Muscle of leg (tissue), 11 donors: ENCODE data around the gene TOPBP1. TPM values are rescaled to one million over a fixed set of nuclear protein-coding genes. Genes with fewer than 3 reads are reported as not detected.

Experiments used
- DNase-seq: peaks from one replicate; pipeline ENCODE4 v3.0.0; 2013
- H3K27ac ChIP-seq: one replicate; pipeline ENCODE4 v1.5.1; 2013; ENCODE audit warnings: mild to moderate bottlenecking, low read length, control low read depth
- H3K27me3 ChIP-seq: one replicate; pipeline ENCODE4 v1.6.1; 2013; ENCODE audit warnings: low read length; ENCODE audit not compliant: control insufficient read depth, insufficient read depth
- H3K36me3 ChIP-seq: one replicate; pipeline ENCODE4 v1.6.1; 2013; ENCODE audit warnings: low read length; ENCODE audit not compliant: control insufficient read depth, insufficient read depth
- H3K4me1 ChIP-seq: one replicate; pipeline ENCODE4 v1.6.1; 2013; ENCODE audit warnings: low read length; ENCODE audit not compliant: control insufficient read depth, insufficient read depth
- H3K4me3 ChIP-seq: one replicate; pipeline ENCODE4 v1.5.1; 2013; ENCODE audit warnings: low read length, control low read depth
- H3K9me3 ChIP-seq: replicated peaks from 2 replicates; pipeline ENCODE4 v1.6.1; 2013; ENCODE audit warnings: low read depth, low read length; ENCODE audit not compliant: control insufficient read depth
- WGBS: methylation state at CpG from one replicate; pipeline ENCODE4 v1.1.5; 2013; ENCODE audit warnings: missing lambda C conversion rate; ENCODE audit not compliant: insufficient coverage; 5-methylcytosine and 5-hydroxymethylcytosine counted together
- polyA plus RNA-seq, 8 donors: library from polyadenylated mRNA; unstranded; fragments of 120-200 nt; gene quantifications; one replicate each; pipeline versions ENCODE4 v1.2.1 to v1.2.3, GENCODE V29; 2013; ENCODE audit warnings: inconsistent platforms in 1 of 8, low replicate concordance in 1 of 8; ENCODE audit not compliant: insufficient read length in 8 of 8, insufficient read depth in 1 of 8
- total RNA-seq: library from RNA; stranded (reverse); fragments of 120-200 nt; gene quantifications from one replicate; pipeline ENCODE4 v1.2.4, GENCODE V29; 2013

TOPBP1 gene
- total and polyA plus RNA-seq, 9 donors: 19.8 to 28.5 (median 26.6) TPM

DNA sequence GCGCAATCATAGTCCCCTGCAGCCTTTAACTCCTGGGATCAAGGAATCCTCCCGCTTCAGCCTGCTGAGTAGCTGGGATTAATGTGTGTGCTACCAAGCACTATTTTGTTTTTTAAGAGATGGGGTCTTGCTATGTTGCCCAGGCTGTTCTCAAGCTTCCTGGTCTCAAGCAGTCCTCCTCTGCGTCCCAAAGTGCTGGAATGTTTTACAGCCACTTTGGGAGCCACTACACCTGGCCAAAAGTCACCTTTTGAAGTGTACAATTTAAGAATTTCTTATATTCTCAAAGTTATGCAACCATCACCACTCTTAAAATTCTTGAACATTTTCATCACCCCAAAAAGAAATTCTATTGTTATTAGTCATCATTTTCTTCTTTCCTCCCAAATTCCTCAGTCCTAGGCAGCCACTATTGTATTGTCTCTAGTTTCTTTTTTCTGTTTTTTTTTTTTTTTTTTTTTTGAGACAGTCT, 70.4 kb downstream of the TOPBP1 start:
- Histone ChIP-seq H3K9me3 (no peaks in the 10 kb centered on the region), H3K36me3 (peaks cover 27% of the 10 kb centered on the region), H3K27me3 (no peaks in the 10 kb centered on the region), H3K4me3 (no peak overlapping the region), H3K4me1 (no peaks in the 10 kb centered on the region), H3K27ac (no peak overlapping the region)
- DNase-seq: no peak
- no CpG with 5 or more reads among the region's 3 CpGs for WGBS

DNA sequence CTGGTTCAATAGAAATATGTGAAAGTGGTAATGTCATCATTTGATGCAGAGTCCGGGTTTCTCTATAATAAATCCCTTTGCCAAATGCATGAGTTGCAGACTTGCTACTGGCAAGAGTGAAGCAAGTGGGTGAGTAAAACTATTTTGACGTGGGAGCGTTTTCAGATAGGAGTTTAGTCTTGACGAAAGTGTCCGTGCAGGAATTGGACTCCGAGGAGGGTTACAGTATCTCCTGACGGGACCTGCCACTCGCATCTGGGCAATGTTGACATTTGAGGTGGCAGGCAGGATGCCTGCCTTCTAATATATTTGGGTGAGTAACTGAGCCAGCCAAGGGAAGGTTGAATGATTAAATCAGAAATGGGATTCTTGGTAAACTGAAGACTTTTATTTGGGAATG, 72.2 kb downstream of the TOPBP1 start:
- 86% methylated on average over 6 of the region's 8 CpGs for WGBS
- Histone ChIP-seq H3K4me1 (no peaks in the 10 kb centered on the region), H3K36me3 (peaks cover 42% of the 10 kb centered on the region), H3K4me3 (no peak overlapping the region), H3K27me3 (no peaks in the 10 kb centered on the region), H3K27ac (no peak overlapping the region), H3K9me3 (no peaks in the 10 kb centered on the region)
- DNase-seq: no peak

- H3K27ac ChIP-seq: no peak overlapping the region
- H3K4me3 ChIP-seq: no peak overlapping the region
- 80% methylated on average over 1 of the region's 2 CpGs for WGBS
- H3K36me3 ChIP-seq: peaks cover 46% of the 10 kb centered on the region
- no peaks in the 10 kb centered on the region for H3K27me3 ChIP-seq
- no peak for DNase-seq
- H3K9me3 ChIP-seq: no peaks in the 10 kb centered on the region
- H3K4me1 ChIP-seq: no peaks in the 10 kb centered on the region
Measured at GRCh38 chr3:133588784-133589465, 72.8 kb downstream of the TOPBP1 start.

- Histone ChIP-seq H3K36me3 (peaks cover 53% of the 10 kb centered on the region), H3K27ac (no peak overlapping the region), H3K4me1 (no peaks in the 10 kb centered on the region), H3K4me3 (no peak overlapping the region), H3K27me3 (no peaks in the 10 kb centered on the region), H3K9me3 (no peaks in the 10 kb centered on the region)
- no CpG with 5 or more reads among the region's 4 CpGs for WGBS
- no peak for DNase-seq
Measured at GRCh38 chr3:133588035-133588434, 73.7 kb downstream of the TOPBP1 start.

DNA sequence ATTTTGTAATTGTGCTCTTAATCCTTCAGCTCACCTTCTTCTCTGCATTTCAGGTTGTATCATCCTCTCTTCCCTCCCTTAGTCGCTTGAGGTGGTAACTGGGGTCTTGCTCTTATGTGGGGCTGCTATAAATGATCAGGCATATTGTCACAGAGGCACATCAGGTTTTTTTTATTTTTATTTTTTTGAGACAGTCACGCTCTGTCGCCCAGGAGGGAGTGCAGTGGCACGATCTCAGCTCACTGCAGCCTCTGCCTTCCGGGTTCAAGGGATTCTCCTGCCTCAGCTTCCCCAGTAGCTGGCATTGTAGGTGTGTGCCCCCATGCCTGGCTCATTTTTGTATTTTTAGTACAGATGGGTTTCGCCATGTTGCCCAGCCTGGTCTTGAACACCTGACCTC, 78.3 kb downstream of the TOPBP1 start:
- WGBS: 97% methylated on average over 5 of the region's 6 CpGs
- Histone ChIP-seq H3K9me3 (no peaks in the 10 kb centered on the region), H3K27me3 (no peaks in the 10 kb centered on the region), H3K27ac (no peak overlapping the region), H3K4me1 (no peaks in the 10 kb centered on the region), H3K36me3 (peaks cover 58% of the 10 kb centered on the region), H3K4me3 (no peak overlapping the region)
- DNase-seq: no peak

DNA sequence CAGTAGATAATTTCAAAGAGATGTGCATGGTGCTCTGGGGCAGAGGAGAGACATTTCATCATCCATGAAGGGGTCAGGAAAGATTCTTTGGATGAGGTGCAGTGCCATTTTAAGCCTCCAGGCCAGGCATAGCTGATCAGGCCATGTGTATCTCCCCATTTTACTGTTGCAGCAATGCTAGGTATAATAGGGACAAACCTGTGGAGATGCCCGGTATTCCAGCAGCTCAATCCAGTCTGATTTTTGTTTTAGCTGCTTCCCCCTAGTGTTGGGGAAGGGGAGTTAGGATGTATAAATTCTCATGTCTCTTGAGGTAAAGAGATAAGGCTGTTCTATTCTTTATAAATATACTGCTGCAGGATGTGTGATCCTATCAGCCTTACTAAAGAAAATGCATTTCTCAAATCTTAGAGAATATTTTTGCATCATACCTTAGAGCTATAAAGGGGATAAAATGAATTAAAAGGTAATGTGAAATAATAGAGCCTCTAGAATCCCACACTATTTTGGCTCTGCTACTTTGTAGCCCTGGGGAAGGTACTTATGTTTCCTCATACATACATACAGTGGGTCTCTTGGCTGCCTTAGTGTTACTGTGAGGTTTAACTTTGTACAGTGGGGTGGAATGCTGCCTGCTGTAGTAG, 83.1 kb downstream of the TOPBP1 start:
- Histone ChIP-seq H3K36me3 (peaks cover 40% of the 10 kb centered on the region), H3K27ac (no peak overlapping the region)

DNA sequence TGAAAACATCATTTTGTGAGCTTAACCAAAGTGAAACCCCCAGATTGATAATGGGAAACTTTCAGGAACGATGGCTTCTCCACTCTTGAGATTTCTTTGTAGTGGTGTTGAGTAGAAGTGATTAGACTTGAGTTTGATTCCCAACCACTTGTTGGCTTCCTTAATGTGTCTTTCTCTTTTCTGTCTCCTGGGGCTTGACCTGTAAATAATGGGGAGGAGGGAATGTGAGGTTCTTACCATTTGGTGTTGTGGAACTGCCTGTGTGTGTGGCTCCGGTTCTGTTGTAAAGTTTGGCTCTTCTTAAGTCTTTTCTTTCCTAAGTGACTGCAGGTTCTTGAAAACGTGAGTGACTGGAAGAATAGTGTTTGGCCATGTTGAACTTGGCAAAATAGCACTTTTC, 85.6 kb downstream of the TOPBP1 start:
- peak overlapping the region; percentile 10 for H3K27ac ChIP-seq
- DNase-seq: peak; percentile 8

More for the DNA sequence above, 83.1 kb downstream of the TOPBP1 start:
- peak; percentile 39 for DNase-seq
- Histone ChIP-seq H3K4me1 (peaks cover 12% of the 10 kb centered on the region), H3K27me3 (no peaks in the 10 kb centered on the region), H3K4me3 (no peak overlapping the region), H3K9me3 (no peaks in the 10 kb centered on the region)
- no CpG with 5 or more reads among the region's 1 CpG for WGBS

GRCh38 chr3:133575086-133575485, 86.7 kb downstream of the TOPBP1 start:
- Histone ChIP-seq H3K27ac (peak overlapping the region; percentile 97), H3K27me3 (no peaks in the 10 kb centered on the region), H3K36me3 (peaks cover 24% of the 10 kb centered on the region), H3K4me1 (peaks cover 17% of the 10 kb centered on the region), H3K9me3 (no peaks in the 10 kb centered on the region), H3K4me3 (peak overlapping the region; percentile 93)
- 20% methylated on average over 1 of the region's 4 CpGs for WGBS
- DNase-seq: peak; percentile 44

More for the DNA sequence above, 85.6 kb downstream of the TOPBP1 start:
- H3K4me1 ChIP-seq: peaks cover 17% of the 10 kb centered on the region
- WGBS: 20% methylated on average over 2 of the region's 3 CpGs
- H3K9me3 ChIP-seq: no peaks in the 10 kb centered on the region
- no peak overlapping the region for H3K4me3 ChIP-seq
- peaks cover 27% of the 10 kb centered on the region for H3K36me3 ChIP-seq
- H3K27me3 ChIP-seq: no peaks in the 10 kb centered on the region

- peak; percentile 85 for DNase-seq
- Histone ChIP-seq H3K4me1 (peaks cover 17% of the 10 kb centered on the region), H3K27ac (peak overlapping the region; percentile 97), H3K27me3 (no peaks in the 10 kb centered on the region), H3K9me3 (no peaks in the 10 kb centered on the region), H3K36me3 (peaks cover 24% of the 10 kb centered on the region), H3K4me3 (peak overlapping the region; percentile 93)
- WGBS: under 1% methylated on average over 51 of the region's 54 CpGs
Measured at GRCh38 chr3:133574260-133574881, 87.4 kb downstream of the TOPBP1 start.

DNA sequence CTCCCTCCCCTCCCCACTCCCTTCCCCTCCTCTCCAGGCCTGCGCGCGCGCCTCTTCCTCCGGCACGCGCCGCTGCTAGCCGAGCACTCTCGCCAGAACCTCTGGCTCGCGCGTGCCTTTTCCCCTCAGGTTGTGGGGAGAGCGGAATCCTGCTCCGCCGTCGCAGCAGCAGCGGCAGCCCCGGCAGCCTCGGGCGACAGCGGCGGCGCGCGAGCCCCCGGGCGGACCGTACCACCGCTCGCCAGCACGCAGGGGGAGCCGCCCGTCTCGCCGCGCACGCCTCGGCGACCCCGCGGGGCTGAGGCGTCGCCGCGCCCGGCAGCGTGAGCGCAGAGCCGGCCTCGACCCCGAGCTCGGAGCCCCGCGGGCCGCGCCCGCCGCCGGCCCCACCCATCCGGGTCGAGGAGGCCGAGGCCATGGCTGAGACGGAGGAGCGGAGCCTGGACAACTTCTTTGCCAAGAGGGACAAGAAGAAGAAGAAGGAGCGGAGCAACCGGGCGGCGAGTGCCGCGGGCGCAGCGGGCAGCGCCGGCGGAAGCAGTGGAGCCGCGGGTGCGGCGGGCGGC, 88.0 kb downstream of the TOPBP1 start, which contains the start of gene CDV3:
TSS of gene CDV3 (plus strand) at position 58 of the 566 bp plus-strand sequence. CDS start at position 417, 359 bp downstream.
- Histone ChIP-seq H3K27me3 (no peaks in the 10 kb centered on the region), H3K27ac (peak within 1 kb of the TSS; percentile 97), H3K4me1 (peaks cover 17% of the 10 kb centered on the region), H3K4me3 (peak within 1 kb of the TSS; percentile 93), H3K36me3 (peaks cover 22% of the 10 kb centered on the region), H3K9me3 (no peaks in the 10 kb centered on the region)
- under 1% methylated on average over 81 of the region's 81 CpGs for WGBS
- DNase-seq: no peak
